Measurements from ENCODE around the gene MIOX. TPM values are rescaled to one million over a fixed set of nuclear protein-coding genes. Genes with fewer than 3 reads are reported as not detected.

Gene MIOX
- total RNA-seq, 2 donors from 2014 or later, result not detected

GRCh38 chr22:50439314-50439870 is 47.3 kb upstream of the MIOX start:
- no peak overlapping the region for H3K27ac ChIP-seq (ENCODE audit: low read depth, low read length)
- no peaks in the 10 kb centered on the region for H3K27me3 Mint-ChIP-seq (ENCODE audit: insufficient read depth)
- H3K4me1 Mint-ChIP-seq, result no peaks in the 10 kb centered on the region
- H3K36me3 ChIP-seq (ENCODE audit: control insufficient read depth, insufficient read depth, low read length), result no peaks in the 10 kb centered on the region
- H3K27ac Mint-ChIP-seq, result no peak overlapping the region
- 95 to 97% methylated on average over 8 to 17 of the region's 17 CpGs for WGBS, 2 experiments (ENCODE audit: insufficient coverage in 1 of 2, insufficient read length in 1 of 2)
- no peak overlapping the region for H3K4me3 Mint-ChIP-seq
- peaks cover 29% of the 10 kb centered on the region for H3K36me3 Mint-ChIP-seq (ENCODE audit: low read depth)
- H3K27me3 ChIP-seq (ENCODE audit: control insufficient read depth, insufficient read depth, low read length, poor library complexity, severe bottlenecking), result no peaks in the 10 kb centered on the region
- no peak for TF ChIP-seq CTCF (conservative IDR thresholded peaks at IDR 0.05)
- DNase-seq, result no peak
- no peaks in the 10 kb centered on the region for H3K4me1 ChIP-seq (ENCODE audit: control insufficient read depth, insufficient read depth, low read length)
- no peak overlapping the region for H3K9ac ChIP-seq (ENCODE audit: extremely low read depth, low read length, poor library complexity, severe bottlenecking)
- H3K4me3 ChIP-seq (ENCODE audit: low read length), result no peak overlapping the region
- H3K9me3 Mint-ChIP-seq, result no peaks in the 10 kb centered on the region
- no peaks in the 10 kb centered on the region for H3K9me3 ChIP-seq (ENCODE audit: control insufficient read depth, low read length)

- peaks cover 5% of the 10 kb centered on the region for H3K36me3 ChIP-seq (ENCODE audit: control insufficient read depth, insufficient read depth, low read length)
- no peaks in the 10 kb centered on the region for H3K4me1 ChIP-seq (ENCODE audit: control insufficient read depth, insufficient read depth, low read length)
- H3K9me3 ChIP-seq (ENCODE audit: control insufficient read depth, low read length), result no peaks in the 10 kb centered on the region
- Mint-ChIP-seq H3K4me1 (no peaks in the 10 kb centered on the region), H3K9me3 (no peaks in the 10 kb centered on the region), H3K36me3 (ENCODE audit: low read depth) (peaks cover 29% of the 10 kb centered on the region), H3K4me3 (no peak overlapping the region), H3K27me3 (ENCODE audit: insufficient read depth) (no peaks in the 10 kb centered on the region), H3K27ac (no peak overlapping the region)
- 95 to 96% methylated on average over 5 to 10 of the region's 10 CpGs for WGBS, 2 experiments (ENCODE audit: insufficient coverage in 1 of 2, insufficient read length in 1 of 2)
- no peak overlapping the region for H3K4me3 ChIP-seq (ENCODE audit: low read length)
- H3K27me3 ChIP-seq (ENCODE audit: control insufficient read depth, insufficient read depth, low read length, poor library complexity, severe bottlenecking), result no peaks in the 10 kb centered on the region
- no peak overlapping the region for H3K9ac ChIP-seq (ENCODE audit: extremely low read depth, low read length, poor library complexity, severe bottlenecking)
- DNase-seq, result no peak
- no peak for TF ChIP-seq CTCF (conservative IDR thresholded peaks at IDR 0.05)
- H3K27ac ChIP-seq (ENCODE audit: low read depth, low read length), result no peak overlapping the region
Measured at GRCh38 chr22:50439871-50440331, 46.8 kb upstream of the MIOX start.

- Mint-ChIP-seq H3K4me3 (no peak overlapping the region), H3K36me3 (ENCODE audit: low read depth) (peaks cover 26% of the 10 kb centered on the region), H3K27ac (no peak overlapping the region), H3K9me3 (no peaks in the 10 kb centered on the region), H3K4me1 (no peaks in the 10 kb centered on the region), H3K27me3 (ENCODE audit: insufficient read depth) (no peaks in the 10 kb centered on the region)
- 92 to 93% methylated on average over 10 to 26 of the region's 26 CpGs for WGBS, 2 experiments (ENCODE audit: insufficient coverage in 1 of 2, insufficient read length in 1 of 2)
- Histone ChIP-seq H3K9ac (ENCODE audit: extremely low read depth, low read length, poor library complexity, severe bottlenecking) (no peak overlapping the region), H3K9me3 (ENCODE audit: control insufficient read depth, low read length) (no peaks in the 10 kb centered on the region), H3K4me3 (ENCODE audit: low read length) (no peak overlapping the region), H3K4me1 (ENCODE audit: control insufficient read depth, insufficient read depth, low read length) (no peaks in the 10 kb centered on the region), H3K27ac (ENCODE audit: low read depth, low read length) (no peak overlapping the region), H3K27me3 (ENCODE audit: control insufficient read depth, insufficient read depth, low read length, poor library complexity, severe bottlenecking) (no peaks in the 10 kb centered on the region), H3K36me3 (ENCODE audit: control insufficient read depth, insufficient read depth, low read length) (peaks cover 6% of the 10 kb centered on the region)
- DNase-seq, result no peak
- TF ChIP-seq CTCF (conservative IDR thresholded peaks at IDR 0.05), result no peak
Measured at GRCh38 chr22:50440544-50441249, 46.0 kb upstream of the MIOX start.

Measured in endodermal cell (in vitro differentiated cells).